Measurements from ENCODE around the gene EML3.

GRCh38 chr11:62645946-62646824, 33.6 kb upstream of the EML3 start, which contains the start of gene GANAB:
- peak in 1 of 3 donors; percentile 22 for TF ChIP-seq CTCF (IDR thresholded peaks at IDR 0.05)
- TF ChIP-seq POLR2A (IDR thresholded peaks at IDR 0.05), result peak; percentile 75
- peak; percentile 78 to 92 (median 79) for TF ChIP-seq POLR2AphosphoS5 (IDR thresholded peaks at IDR 0.05)
